ENCODE data around the gene TMTC2.
"Not testable (repeated sequence)": the region's sequence is repeated elsewhere in the genome, so short reads cannot be mapped to it uniquely, and the experiment has no call there.

Gene TMTC2

GRCh38 chr12:82793751-82794281 lies 107.1 kb downstream of the TMTC2 start:
- peak; percentile 41 for DNase-seq

- DNase-seq, result no peak
Observed at GRCh38 chr12:82797480-82797879, 110.8 kb downstream of the TMTC2 start.

- no peak for DNase-seq
Observed at GRCh38 chr12:82800185-82800584, 113.5 kb downstream of the TMTC2 start.

GRCh38 chr12:82801951-82802610 lies 115.4 kb downstream of the TMTC2 start:
- no peak for DNase-seq

- DNase-seq, result no peak
Observed at GRCh38 chr12:82803201-82803600, 116.5 kb downstream of the TMTC2 start.

- no peak for DNase-seq
Observed at GRCh38 chr12:82804601-82805000, 117.9 kb downstream of the TMTC2 start.

- DNase-seq, result not testable (repeated sequence)
Observed at GRCh38 chr12:82805004-82805403, 118.3 kb downstream of the TMTC2 start.

- no peak for DNase-seq
Observed at GRCh38 chr12:82805812-82806497, 119.2 kb downstream of the TMTC2 start.

- DNase-seq, result no peak
Observed at GRCh38 chr12:82807132-82807737, 120.5 kb downstream of the TMTC2 start.

- DNase-seq, result no peak
Observed at GRCh38 chr12:82810568-82810967, 123.9 kb downstream of the TMTC2 start.

- DNase-seq, result no peak
Observed at GRCh38 chr12:82817368-82817767, 130.7 kb downstream of the TMTC2 start.

GRCh38 chr12:82818271-82819035 lies 131.7 kb downstream of the TMTC2 start:
- no peak for DNase-seq

GRCh38 chr12:82826505-82826904 lies 139.8 kb downstream of the TMTC2 start:
- DNase-seq, result no peak

- DNase-seq, result no peak
Observed at GRCh38 chr12:82832096-82832495, 145.4 kb downstream of the TMTC2 start.

GRCh38 chr12:82832981-82833380 lies 146.3 kb downstream of the TMTC2 start:
- no peak for DNase-seq

GRCh38 chr12:82833481-82833880 lies 146.8 kb downstream of the TMTC2 start:
- no peak for DNase-seq

GRCh38 chr12:82835217-82835616 lies 148.5 kb downstream of the TMTC2 start:
- DNase-seq, result no peak

GRCh38 chr12:82838131-82838551 lies 151.4 kb downstream of the TMTC2 start:
- no peak for DNase-seq

- DNase-seq, result no peak
Observed at GRCh38 chr12:82838827-82839226, 152.1 kb downstream of the TMTC2 start.

GRCh38 chr12:82839796-82840195 lies 153.1 kb downstream of the TMTC2 start:
- DNase-seq, result no peak

- DNase-seq, result no peak
Observed at GRCh38 chr12:82841487-82841904, 154.8 kb downstream of the TMTC2 start.

GRCh38 chr12:82842480-82842879 lies 155.8 kb downstream of the TMTC2 start:
- DNase-seq, result no peak

GRCh38 chr12:82845076-82845475 lies 158.4 kb downstream of the TMTC2 start:
- not testable (repeated sequence) for DNase-seq
